HepG2 (cell line): ENCODE results near the gene DNAJC5. TPM values are rescaled to one million over a fixed set of nuclear protein-coding genes. Genes with fewer than 3 reads are reported as not detected.

Experiments
- CREB1 ChIP-seq, 2 experiments: fragments of 450-650 bp in 1 of 2; IDR thresholded peaks; 2 replicates each; pipeline ENCODE4 v1.6.1; 2016 to 2017; ENCODE audit warnings: control low read depth in 1 of 2, mild to moderate bottlenecking in 1 of 2, missing compliant biosample characterization in 1 of 2, missing genetic modification characterization in 1 of 2
- DNMT1 ChIP-seq: sonication (generic); formaldehyde crosslinking; IDR thresholded peaks from 2 replicates; pipeline ENCODE4 v1.5.1; 2020; ENCODE audit warnings: mild to moderate bottlenecking, missing genetic modification reagents
- HOXA5 ChIP-seq: sonication (generic); formaldehyde crosslinking; IDR thresholded peaks from 2 replicates; pipeline ENCODE4 v1.4.0; 2020; ENCODE audit warnings: missing genetic modification reagents
- KLF15 ChIP-seq: sonication (generic); formaldehyde crosslinking; IDR thresholded peaks from 2 replicates; pipeline ENCODE4 v1.8.1; 2023; ENCODE audit warnings: borderline replicate concordance, mild to moderate bottlenecking, inconsistent platforms, missing genetic modification reagents, mixed read lengths
- MIER3 ChIP-seq: IDR thresholded peaks from 2 replicates; pipeline ENCODE4 v1.6.1; 2016; ENCODE audit warnings: missing compliant biosample characterization, borderline replicate concordance
- MLLT10 ChIP-seq: sonication (generic); formaldehyde crosslinking; IDR thresholded peaks from 2 replicates; pipeline ENCODE4 v1.4.0; 2020; ENCODE audit warnings: missing genetic modification reagents
- MYC ChIP-seq: sonication (generic); formaldehyde crosslinking; IDR thresholded peaks from 2 replicates; pipeline ENCODE4 v1.9.0; 2021; ENCODE audit warnings: missing genetic modification reagents, borderline replicate concordance
- NR1H2 ChIP-seq: sonication (generic); formaldehyde crosslinking; IDR thresholded peaks from 2 replicates; pipeline ENCODE4 v1.8.1; 2022; ENCODE audit warnings: low read depth, missing genetic modification reagents, borderline replicate concordance
- PHF21A ChIP-seq: sonication (generic); formaldehyde crosslinking; IDR thresholded peaks from 2 replicates; pipeline ENCODE4 v1.5.0; 2020; ENCODE audit warnings: mild to moderate bottlenecking, missing genetic modification reagents
- POLR2AphosphoS5 ChIP-seq: IDR thresholded peaks from 2 replicates; pipeline ENCODE4 v1.6.1; 2012; ENCODE audit warnings: low read depth, low read length
- SETDB1 ChIP-seq: sonication (generic); formaldehyde crosslinking; IDR thresholded peaks from 2 replicates; pipeline ENCODE4 v1.5.1; 2020; ENCODE audit warnings: missing genetic modification reagents, mild to moderate bottlenecking, borderline replicate concordance
- SIN3A ChIP-seq: IDR thresholded peaks from 2 replicates; pipeline ENCODE4 v1.6.1; 2011; ENCODE audit warnings: low read depth, mild to moderate bottlenecking, control low read depth, low read length, borderline replicate concordance
- SP140L ChIP-seq: sonication (generic); formaldehyde crosslinking; IDR thresholded peaks from 2 replicates; pipeline ENCODE4 v1.4.0; 2020; ENCODE audit warnings: missing genetic modification reagents, borderline replicate concordance
- TGIF2 ChIP-seq: IDR thresholded peaks from 2 replicates; pipeline ENCODE4 v1.6.1; 2016; ENCODE audit warnings: control low read depth, missing compliant biosample characterization
- UBTF ChIP-seq: sonication (generic); formaldehyde crosslinking; IDR thresholded peaks from 2 replicates; pipeline ENCODE4 v1.4.0; 2020; ENCODE audit warnings: mild to moderate bottlenecking, missing genetic modification reagents
- ZNF350 ChIP-seq: sonication (generic); formaldehyde crosslinking; IDR thresholded peaks from 2 replicates; pipeline ENCODE4 v1.4.0; 2020; ENCODE audit warnings: mild to moderate bottlenecking, low read depth, missing genetic modification reagents, borderline replicate concordance
- ZNF775 ChIP-seq: sonication (generic); formaldehyde crosslinking; IDR thresholded peaks from 2 replicates; pipeline ENCODE4 v1.4.0; 2020; ENCODE audit warnings: missing genetic modification reagents, mild to moderate bottlenecking, moderate library complexity, borderline replicate concordance
- polyA plus RNA-seq, 8 experiments: library from polyadenylated mRNA; depleted of rRNA in 3 of 8; stranded (reverse) in 7 of 8; unstranded in 1 of 8; fragments of >200 nt; fragmentation: Illumina TruSeq in 4 of 8; extraction: Trizol in 4 of 8; gene quantifications; 2 replicates each; pipeline versions ENCODE4 v1.2.1 to v1.2.3, GENCODE V29; 2011 to 2016; ENCODE audit warnings: low read depth in 4 of 8, missing spikeins in 1 of 8, mixed read lengths in 1 of 8; ENCODE audit not compliant: insufficient read depth in 1 of 8
- total RNA-seq, 5 experiments: library from RNA; depleted of rRNA; stranded (reverse); fragments of >200 nt; fragmentation: Illumina TruSeq; extraction: Trizol; gene quantifications; 2 replicates each; pipeline ENCODE4 v1.2.3, GENCODE V29; 2016; ENCODE audit warnings: low read depth in 1 of 5
- TF ChIP-seq, protein P1 (sequence below): sonication (generic); formaldehyde crosslinking; IDR thresholded peaks from 2 replicates; pipeline ENCODE4 v1.5.0; 2020; ENCODE audit warnings: mild to moderate bottlenecking, missing genetic modification reagents, borderline replicate concordance

DNAJC5 gene
- total and polyA plus RNA-seq, 2 of the 13 experiments (the other 11 are each of a cell fraction or from before 2014, with no cell fraction given): 42.8 to 64.5 TPM

- TF ChIP-seq SIN3A (peak; percentile 67; the same call in 1 of the 2 replicates), MLLT10 (CRISPR knock-in tag) (no peak), HOXA5 (CRISPR knock-in tag) (peak; percentile 63; the same call in 1 of the 2 replicates), MIER3 (0 out of 2 replicates have a peak, but pooled peaks have one; percentile 58), SP140L (CRISPR knock-in tag) (0 out of 2 replicates have a peak, but pooled peaks have one; percentile 25), DNMT1 (no peak; the same call in 1 of the 2 replicates), NR1H2 (CRISPR knock-in tag) (no peak), TGIF2 (CRISPR knock-in tag) (peak; percentile 67), UBTF (peak; percentile 65; the same call in 1 of the 2 replicates), SETDB1 (no peak), POLR2AphosphoS5 (peak; percentile 75), CREB1 (IDR thresholded peaks at IDR 0.05) (peak; percentile 46), CREB1 (CRISPR knock-in tag; IDR thresholded peaks at IDR 0.05) (no peak), PHF21A (CRISPR knock-in tag) (peak; percentile 57; the same call in 1 of the 2 replicates), ZNF775 (CRISPR knock-in tag) (no peak), KLF15 (CRISPR knock-in tag) (peak; percentile 29; the same call in 1 of the 2 replicates), ZNF350 (CRISPR knock-in tag) (peak; percentile 57; the same call in 1 of the 2 replicates), MYC (CRISPR knock-in tag) (peak; percentile 91)
- TF ChIP-seq, protein P1, sequence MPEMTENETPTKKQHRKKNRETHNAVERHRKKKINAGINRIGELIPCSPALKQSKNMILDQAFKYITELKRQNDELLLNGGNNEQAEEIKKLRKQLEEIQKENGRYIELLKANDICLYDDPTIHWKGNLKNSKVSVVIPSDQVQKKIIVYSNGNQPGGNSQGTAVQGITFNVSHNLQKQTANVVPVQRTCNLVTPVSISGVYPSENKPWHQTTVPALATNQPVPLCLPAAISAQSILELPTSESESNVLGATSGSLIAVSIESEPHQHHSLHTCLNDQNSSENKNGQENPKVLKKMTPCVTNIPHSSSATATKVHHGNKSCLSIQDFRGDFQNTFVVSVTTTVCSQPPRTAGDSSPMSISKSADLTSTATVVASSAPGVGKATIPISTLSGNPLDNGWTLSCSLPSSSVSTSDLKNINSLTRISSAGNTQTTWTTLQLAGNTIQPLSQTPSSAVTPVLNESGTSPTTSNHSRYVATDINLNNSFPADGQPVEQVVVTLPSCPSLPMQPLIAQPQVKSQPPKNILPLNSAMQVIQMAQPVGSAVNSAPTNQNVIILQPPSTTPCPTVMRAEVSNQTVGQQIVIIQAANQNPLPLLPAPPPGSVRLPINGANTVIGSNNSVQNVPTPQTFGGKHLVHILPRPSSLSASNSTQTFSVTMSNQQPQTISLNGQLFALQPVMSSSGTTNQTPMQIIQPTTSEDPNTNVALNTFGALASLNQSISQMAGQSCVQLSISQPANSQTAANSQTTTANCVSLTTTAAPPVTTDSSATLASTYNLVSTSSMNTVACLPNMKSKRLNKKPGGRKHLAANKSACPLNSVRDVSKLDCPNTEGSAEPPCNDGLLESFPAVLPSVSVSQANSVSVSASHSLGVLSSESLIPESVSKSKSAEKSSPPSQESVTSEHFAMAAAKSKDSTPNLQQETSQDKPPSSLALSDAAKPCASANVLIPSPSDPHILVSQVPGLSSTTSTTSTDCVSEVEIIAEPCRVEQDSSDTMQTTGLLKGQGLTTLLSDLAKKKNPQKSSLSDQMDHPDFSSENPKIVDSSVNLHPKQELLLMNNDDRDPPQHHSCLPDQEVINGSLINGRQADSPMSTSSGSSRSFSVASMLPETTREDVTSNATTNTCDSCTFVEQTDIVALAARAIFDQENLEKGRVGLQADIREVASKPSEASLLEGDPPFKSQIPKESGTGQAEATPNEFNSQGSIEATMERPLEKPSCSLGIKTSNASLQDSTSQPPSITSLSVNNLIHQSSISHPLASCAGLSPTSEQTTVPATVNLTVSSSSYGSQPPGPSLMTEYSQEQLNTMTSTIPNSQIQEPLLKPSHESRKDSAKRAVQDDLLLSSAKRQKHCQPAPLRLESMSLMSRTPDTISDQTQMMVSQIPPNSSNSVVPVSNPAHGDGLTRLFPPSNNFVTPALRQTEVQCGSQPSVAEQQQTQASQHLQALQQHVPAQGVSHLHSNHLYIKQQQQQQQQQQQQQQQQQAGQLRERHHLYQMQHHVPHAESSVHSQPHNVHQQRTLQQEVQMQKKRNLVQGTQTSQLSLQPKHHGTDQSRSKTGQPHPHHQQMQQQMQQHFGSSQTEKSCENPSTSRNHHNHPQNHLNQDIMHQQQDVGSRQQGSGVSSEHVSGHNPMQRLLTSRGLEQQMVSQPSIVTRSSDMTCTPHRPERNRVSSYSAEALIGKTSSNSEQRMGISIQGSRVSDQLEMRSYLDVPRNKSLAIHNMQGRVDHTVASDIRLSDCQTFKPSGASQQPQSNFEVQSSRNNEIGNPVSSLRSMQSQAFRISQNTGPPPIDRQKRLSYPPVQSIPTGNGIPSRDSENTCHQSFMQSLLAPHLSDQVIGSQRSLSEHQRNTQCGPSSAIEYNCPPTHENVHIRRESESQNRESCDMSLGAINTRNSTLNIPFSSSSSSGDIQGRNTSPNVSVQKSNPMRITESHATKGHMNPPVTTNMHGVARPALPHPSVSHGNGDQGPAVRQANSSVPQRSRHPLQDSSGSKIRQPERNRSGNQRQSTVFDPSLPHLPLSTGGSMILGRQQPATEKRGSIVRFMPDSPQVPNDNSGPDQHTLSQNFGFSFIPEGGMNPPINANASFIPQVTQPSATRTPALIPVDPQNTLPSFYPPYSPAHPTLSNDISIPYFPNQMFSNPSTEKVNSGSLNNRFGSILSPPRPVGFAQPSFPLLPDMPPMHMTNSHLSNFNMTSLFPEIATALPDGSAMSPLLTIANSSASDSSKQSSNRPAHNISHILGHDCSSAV (CRISPR knock-in tag): no peak
These were observed at the start of gene DNAJC5 (continued) for GRCh38 chr20:63894358-63895201.
